ENCODE data around the gene TNNI3K.

TNNI3K gene

GRCh38 chr1:74429580-74429979, 194.4 kb downstream of the TNNI3K start:
- Histone ChIP-seq H3K27me3 (no peaks in the 10 kb centered on the region), H3K4me3 (no peak overlapping the region), H3K36me3 (no peaks in the 10 kb centered on the region), H3K9me3 (no peaks in the 10 kb centered on the region), H3K4me1 (peaks cover 0 to 18% (median 0%) of the 10 kb centered on the region in 4 donors), H3K27ac (no peak overlapping the region)
- DNase-seq, result no peak
- intact Hi-C loops (cut with DNase I; ENCODE audit: low total_unique reads), result no loop called here
- no peak for TF ChIP-seq CTCF (IDR thresholded peaks at IDR 0.05)

GRCh38 chr1:74430342-74430934, 195.3 kb downstream of the TNNI3K start:
- H3K4me3 ChIP-seq, result no peak overlapping the region
- no peaks in the 10 kb centered on the region for H3K36me3 ChIP-seq
- TF ChIP-seq CTCF (IDR thresholded peaks at IDR 0.05), result no peak
- no peak for DNase-seq
- no peak overlapping the region for H3K27ac ChIP-seq
- intact Hi-C loops (cut with DNase I; ENCODE audit: low total_unique reads), result no loop called here
- H3K27me3 ChIP-seq, result no peaks in the 10 kb centered on the region
- peaks cover 0 to 15% (median 0%) of the 10 kb centered on the region in 4 donors for H3K4me1 ChIP-seq
- H3K9me3 ChIP-seq, result no peaks in the 10 kb centered on the region

- Histone ChIP-seq H3K4me1 (peaks cover 0 to 4% (median 0%) of the 10 kb centered on the region in 4 donors), H3K9me3 (no peaks in the 10 kb centered on the region), H3K36me3 (no peaks in the 10 kb centered on the region), H3K27ac (no peak overlapping the region), H3K27me3 (no peaks in the 10 kb centered on the region), H3K4me3 (no peak overlapping the region)
- TF ChIP-seq CTCF (IDR thresholded peaks at IDR 0.05), result no peak
- DNase-seq, result no peak
- intact Hi-C loops (cut with DNase I; ENCODE audit: low total_unique reads), result no loop called here
Measured at GRCh38 chr1:74431531-74431930, 196.3 kb downstream of the TNNI3K start.

- Histone ChIP-seq H3K9me3 (no peaks in the 10 kb centered on the region), H3K4me1 (no peaks in the 10 kb centered on the region), H3K4me3 (no peak overlapping the region), H3K27me3 (no peaks in the 10 kb centered on the region), H3K36me3 (no peaks in the 10 kb centered on the region), H3K27ac (no peak overlapping the region)
- no peak for DNase-seq
- intact Hi-C loops (cut with DNase I; ENCODE audit: low total_unique reads), result no loop called here
- no peak for TF ChIP-seq CTCF (IDR thresholded peaks at IDR 0.05)
Measured at GRCh38 chr1:74432325-74432724, 197.1 kb downstream of the TNNI3K start.

- H3K4me3 ChIP-seq, result no peak overlapping the region
- H3K27me3 ChIP-seq, result no peaks in the 10 kb centered on the region
- no peaks in the 10 kb centered on the region for H3K36me3 ChIP-seq
- H3K9me3 ChIP-seq, result no peaks in the 10 kb centered on the region
- no peak for DNase-seq
- no peak overlapping the region for H3K27ac ChIP-seq
- TF ChIP-seq CTCF (IDR thresholded peaks at IDR 0.05), result no peak
- intact Hi-C loops (cut with DNase I; ENCODE audit: low total_unique reads), result no loop called here
- no peaks in the 10 kb centered on the region for H3K4me1 ChIP-seq
Measured at GRCh38 chr1:74434321-74434720, 199.1 kb downstream of the TNNI3K start.

GRCh38 chr1:74436078-74436477, 200.9 kb downstream of the TNNI3K start:
- Histone ChIP-seq H3K4me3 (no peak overlapping the region), H3K27me3 (no peaks in the 10 kb centered on the region), H3K9me3 (no peaks in the 10 kb centered on the region), H3K27ac (no peak overlapping the region), H3K36me3 (no peaks in the 10 kb centered on the region), H3K4me1 (no peaks in the 10 kb centered on the region)
- TF ChIP-seq CTCF (IDR thresholded peaks at IDR 0.05), result no peak
- intact Hi-C loops (cut with DNase I; ENCODE audit: low total_unique reads), result no loop called here
- DNase-seq, result no peak

Data from tibial artery (tissue), 4 donors.